Stimulated activated CD8-positive, alpha-beta memory T cell treated with anti-CD3 and anti-CD28 coated beads, Interleukin-4, amount 100 ng/mL, for 48 hours (primary cell): ENCODE measurements around the gene NEK6.

ENCODE experiments used
- DNase-seq: peaks from one replicate; pipeline ENCODE4 v3.0.0-alpha.2; 2020

NEK6 gene

DNA sequence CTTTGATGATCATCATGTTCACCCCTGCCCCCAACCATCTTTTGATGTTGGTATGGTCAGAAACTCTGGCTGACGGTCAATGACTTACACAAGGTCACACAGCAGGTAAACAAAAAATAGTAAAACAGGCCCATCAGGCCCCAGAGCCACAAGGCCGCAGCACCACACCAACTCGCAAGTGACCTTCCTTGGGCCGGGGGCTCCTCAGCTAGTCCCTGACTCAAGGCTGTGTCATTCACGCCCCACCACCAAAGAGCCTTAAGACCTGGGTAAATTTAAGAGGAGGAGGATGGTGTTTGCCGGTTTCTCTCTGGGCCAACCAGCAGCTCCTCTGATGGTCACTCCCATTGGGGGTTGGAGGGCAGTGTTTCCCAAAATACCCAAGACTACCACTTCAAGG, 101.7 kb downstream of the NEK6 start:
- DNase-seq = no peak

DNA sequence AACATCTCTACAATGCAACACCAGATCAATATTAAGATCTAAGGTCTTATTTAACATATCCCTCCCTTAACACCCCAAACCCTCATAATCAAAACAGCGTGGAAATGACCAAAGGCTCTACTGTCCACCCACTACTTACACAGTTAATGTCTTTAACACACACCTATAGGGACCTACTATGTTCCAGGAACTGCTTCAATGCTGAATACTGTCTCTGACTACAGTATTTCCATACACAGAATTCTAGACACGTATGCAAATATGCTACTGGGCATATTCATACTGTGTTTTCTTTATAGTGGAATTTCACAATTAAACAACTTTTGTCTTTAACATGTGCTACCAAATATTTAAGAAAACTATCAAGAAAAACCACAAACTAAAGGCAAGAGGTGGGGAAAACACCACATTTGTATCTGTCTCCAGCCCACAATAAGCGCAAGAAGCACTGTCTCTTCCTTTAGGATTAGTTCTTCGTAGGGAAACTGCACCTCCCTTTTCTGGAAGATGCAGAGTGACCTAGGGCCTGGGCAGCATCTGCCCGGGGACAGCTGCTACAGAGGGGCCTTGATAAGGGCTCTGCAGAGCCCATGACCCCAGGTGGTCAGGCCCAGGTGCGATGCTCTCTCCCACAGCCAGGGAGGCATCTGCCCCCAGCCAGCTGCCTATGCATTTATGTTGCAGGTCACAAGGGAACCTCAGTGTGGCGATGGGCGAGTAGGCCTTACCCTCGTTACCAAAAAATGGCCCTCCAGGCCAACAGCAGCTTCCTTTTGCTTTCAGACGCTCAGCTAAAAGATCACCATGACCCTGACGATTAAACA, 102.3 kb downstream of the NEK6 start:
- no peak for DNase-seq

GRCh38 chr9:124361128-124361527, 103.4 kb downstream of the NEK6 start:
- no peak for DNase-seq

- DNase-seq = no peak
Measured at GRCh38 chr9:124363326-124364096, 105.8 kb downstream of the NEK6 start.

DNA sequence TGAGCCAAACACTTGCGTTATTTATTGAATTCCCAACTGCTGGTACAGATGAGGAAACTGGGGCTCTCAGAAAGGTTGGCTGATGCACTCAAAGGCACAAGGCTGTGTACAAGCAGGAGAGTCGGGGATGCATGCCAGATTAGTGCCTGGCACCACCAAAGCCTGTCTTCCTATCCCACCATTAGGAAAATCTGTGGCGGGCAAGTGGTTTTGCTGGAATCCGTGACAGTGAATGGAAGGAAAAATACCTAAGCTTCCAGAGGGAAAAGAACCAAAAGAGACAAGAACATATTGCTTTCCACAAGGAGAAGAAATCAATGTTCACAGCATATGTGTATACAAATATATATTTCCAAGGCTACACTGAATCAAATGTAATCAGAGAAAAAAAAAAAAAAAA, 106.4 kb downstream of the NEK6 start:
- no peak for DNase-seq

DNA sequence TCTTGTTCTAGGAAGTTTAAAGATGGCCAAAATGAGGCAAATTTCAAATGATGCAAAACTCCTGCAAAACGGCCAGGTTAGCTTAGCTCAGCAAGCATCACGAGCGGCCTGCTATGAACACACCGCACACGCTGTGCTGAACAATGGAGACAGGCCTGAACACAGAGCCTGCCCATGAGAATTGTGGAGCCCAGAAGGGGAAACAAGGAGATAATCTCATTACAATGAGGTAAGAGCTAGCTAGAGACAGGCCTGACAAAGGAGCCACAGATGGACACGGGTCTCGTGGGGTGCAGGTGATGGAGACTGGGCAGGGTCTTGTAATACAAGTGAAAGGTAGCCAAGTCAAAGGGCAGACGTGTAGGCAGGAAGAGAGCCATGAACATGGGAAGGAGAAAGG, 107.3 kb downstream of the NEK6 start:
- DNase-seq = no peak

- no peak for DNase-seq
Measured at GRCh38 chr9:124366476-124367220, 108.9 kb downstream of the NEK6 start.

DNA sequence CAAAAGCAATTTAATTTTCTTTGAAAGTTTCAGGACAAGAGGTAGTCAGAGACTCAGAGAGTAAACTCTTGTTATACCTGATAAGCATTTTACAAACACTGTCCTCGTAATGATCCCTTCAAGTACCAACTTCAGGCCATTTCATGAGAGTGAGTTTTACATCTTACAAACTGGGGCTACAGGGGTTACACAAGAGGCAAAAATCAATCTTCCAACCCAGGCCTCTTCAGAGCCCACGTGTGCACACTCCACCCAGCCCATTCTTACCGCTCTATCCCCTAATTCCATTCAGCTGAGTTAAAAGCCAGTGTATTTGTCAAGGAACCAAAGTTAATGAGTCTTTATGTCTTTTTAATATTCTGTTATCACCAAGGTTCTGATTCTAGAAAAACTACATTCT, 110.9 kb downstream of the NEK6 start:
- no peak for DNase-seq

DNA sequence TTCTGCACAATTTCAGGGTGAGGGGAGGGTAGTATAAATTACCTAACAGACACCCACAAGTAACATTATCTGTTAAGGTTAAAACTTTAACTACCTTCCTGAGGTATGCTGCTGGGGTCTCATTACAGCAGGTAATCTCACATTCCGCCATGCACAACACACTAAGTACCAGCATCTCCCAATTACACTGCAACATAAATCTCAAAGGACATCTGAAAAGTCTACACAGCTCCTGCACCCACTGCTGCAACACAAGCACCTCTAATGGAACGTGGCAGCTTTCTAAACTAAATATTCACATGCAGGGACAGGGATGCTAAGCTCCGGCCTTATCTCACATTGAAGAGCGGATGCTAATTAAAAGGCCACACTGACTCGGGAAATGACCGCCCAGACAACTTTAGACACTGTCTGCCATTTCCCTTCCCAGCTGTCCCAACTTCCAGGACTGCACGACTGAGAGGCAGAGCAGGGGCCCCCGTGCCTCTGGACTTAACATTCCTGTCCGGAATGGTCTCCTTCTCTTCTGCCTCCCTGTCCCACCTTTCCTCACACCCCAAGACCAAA, 111.6 kb downstream of the NEK6 start:
- no peak for DNase-seq

GRCh38 chr9:124370896-124371582, 113.3 kb downstream of the NEK6 start:
- no peak for DNase-seq

DNA sequence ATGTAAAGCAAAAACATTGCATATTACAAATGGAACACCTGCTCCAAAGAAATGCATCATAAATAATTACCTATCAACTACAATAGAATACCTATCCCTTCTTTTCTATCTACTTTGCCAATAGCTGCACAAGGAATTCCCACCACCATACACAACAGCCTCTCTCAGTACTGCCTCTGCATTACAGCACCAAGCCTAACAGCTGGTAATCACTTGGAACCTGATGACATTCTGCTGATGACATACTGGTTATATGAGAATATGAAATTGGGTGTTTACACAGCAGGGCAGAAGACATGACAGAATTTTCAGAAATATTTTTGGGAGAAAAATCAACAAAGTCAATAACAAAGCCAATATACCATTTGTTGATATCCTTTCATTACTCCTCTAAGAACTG, 114.3 kb downstream of the NEK6 start:
- DNase-seq = no peak

GRCh38 chr9:124373386-124373785, 115.6 kb downstream of the NEK6 start:
- DNase-seq = no peak

GRCh38 chr9:124373851-124374250, 116.1 kb downstream of the NEK6 start:
- no peak for DNase-seq

DNA sequence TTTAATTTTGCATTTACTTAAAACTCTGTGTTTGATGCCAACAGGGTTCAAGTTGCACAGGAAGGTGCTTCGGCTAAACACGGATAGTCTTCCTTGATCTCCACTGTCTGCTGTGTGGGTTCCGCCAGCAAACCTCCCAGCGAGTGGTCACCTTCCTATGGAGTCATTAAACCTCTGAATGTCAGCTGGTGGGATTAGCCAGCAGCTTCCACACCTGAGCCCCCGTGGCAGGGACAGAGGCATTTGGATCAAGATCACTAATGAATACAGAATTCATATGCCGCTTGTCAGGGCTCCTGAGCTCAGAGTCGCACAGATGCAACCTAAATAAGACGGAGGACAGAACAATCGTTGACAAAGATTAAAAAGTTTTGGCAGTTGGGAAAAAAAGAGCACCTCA, 118.0 kb downstream of the NEK6 start:
- no peak for DNase-seq

DNA sequence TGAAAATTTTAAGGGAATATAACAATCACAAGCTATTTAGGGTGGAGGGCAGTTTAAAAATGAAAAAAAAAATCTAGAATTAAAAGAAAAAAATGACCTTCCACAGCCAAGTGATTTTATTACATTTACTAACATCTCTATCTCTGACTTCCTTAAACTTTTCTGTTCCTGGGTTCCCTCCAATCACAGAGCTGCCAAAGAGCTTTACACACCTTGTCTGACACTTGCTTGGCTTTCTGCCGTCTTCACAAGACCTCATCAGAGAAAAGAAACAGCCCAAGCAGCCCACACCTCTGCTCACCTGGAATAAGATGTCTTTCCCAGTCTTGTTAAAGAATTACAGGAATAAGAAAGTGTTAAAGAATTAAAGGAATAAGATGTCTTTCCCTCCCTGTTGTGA, 118.6 kb downstream of the NEK6 start:
- DNase-seq = no peak

DNA sequence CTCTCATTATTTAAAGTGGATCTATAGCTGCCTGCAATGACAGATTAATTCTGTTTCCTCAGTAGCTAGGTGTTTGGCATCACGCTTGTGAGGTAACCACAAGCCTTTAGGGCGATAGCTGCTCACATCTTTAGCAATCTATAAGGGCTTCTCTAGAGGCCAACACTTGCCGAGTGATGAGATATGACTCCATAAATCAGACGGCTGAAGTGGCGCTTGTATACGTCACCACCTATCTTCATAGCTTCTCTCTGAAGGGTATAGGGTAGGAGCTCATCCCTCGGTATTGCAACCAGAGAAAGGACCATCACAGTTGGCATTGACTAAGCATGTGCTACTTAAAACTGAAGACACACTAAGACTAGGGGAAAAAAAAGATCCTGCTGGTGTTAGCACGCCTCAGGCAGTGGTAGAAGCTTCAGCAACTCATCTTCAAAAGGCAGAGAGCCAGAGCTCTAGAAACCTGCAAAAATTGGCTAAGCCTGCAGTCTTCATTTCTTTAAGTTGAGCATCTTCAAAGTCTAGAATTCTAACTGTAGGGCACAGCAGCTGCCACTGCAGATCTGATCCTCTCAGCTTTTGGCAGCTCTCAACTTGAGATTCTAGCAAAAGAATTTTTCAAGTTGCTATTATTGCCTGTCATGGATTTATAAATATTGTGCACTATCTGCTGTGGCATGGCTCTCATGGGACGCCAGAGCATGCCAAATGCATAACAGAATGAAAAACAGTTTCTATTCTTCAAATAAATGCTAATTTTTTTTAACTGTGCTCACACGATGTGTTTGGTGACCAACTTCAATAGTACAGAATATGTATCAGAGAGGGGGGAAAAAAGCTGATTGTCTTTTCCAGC, 120.0 kb downstream of the NEK6 start:
- DNase-seq = no peak

DNA sequence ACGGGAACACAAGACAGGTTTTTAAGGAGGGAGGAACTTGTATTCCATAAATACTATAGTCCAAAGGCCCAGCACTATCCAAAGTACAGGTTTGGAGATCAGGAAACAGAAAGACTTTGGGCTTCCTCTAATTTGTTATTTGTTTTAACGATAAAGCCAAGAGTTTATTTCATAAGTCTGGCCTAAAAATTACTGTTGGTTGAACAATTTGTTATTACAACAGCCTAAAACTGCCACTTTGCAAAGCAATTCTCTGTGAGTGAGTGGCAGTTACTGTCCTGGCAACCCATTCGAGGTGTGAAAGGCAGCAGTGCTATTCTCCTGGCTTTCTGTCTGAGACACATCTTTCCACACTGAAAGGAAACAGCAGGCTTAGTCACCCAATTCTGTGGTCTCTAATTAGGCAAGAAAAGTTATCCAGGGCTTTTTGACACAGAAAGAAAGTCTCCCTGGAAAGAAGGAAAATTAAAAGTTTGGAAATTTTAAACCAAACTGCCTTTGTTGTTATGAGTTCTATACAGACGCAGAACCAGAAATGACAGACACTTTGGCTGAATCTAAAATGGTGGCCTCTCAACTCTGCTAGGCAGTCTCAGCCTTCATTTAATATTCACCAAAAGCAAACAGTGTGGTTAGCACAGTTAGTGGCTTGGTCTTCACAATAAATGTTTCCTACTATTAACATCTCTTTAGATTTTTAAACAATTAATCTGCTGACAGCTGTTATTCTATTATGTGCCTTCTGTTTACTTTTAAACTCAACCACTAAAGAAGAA, 123.6 kb downstream of the NEK6 start:
- DNase-seq = no peak

DNA sequence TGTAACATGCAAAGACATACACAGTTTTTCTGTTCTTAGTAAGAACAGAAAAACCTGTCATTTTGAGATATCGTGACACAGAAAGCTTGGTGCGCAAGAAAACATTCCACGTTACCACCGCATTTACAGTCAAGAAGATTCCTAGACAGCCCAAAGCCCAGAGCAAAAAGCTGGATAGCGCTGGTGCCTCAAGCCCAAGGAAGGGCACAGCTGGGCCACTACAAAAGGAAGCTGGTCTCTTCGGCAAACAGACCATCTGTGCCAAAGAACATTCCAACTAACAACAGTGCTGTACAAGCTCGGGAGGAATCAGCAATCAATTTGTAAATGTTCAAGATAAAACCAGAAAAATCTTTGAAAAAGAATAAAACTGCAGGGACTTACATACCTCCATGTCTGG, 126.5 kb downstream of the NEK6 start:
- DNase-seq = no peak

- no peak for DNase-seq
Measured at GRCh38 chr9:124384846-124385245, 127.1 kb downstream of the NEK6 start.

GRCh38 chr9:124385623-124386022, 127.9 kb downstream of the NEK6 start:
- no peak for DNase-seq

DNA sequence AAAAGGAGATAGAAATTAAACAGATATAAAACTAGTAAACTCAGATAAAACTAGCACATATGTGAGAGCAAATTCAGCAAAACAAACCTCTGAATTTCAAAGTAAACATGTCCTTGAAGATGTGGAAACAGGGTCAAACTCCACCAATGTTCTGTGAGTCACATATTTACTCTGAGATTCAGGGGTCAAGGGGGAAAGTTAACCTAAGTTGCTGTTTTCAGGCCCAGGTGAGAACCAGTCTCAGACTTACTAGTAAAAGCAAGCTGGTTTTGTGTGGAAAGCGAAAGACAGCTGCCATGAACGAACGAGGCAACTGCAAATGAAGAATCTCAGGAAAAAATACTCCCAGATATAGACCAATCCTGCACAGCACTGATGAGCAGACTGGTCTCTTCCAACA, 128.5 kb downstream of the NEK6 start:
- no peak for DNase-seq
